Stimulated activated CD4-positive, alpha-beta T cell treated with anti-CD3 and anti-CD28 coated beads, TNF-alpha, amount 100 ng/mL, for 48 hours (primary cell): ENCODE data around the gene QPRT.
"Not testable (repeated sequence)": the region's sequence is repeated elsewhere in the genome, so short reads cannot be mapped to it uniquely, and the experiment has no call there.

ENCODE experiments used
- DNase-seq, 3 donors: peaks; one replicate each; pipeline ENCODE4 v3.0.0-alpha.2; 2020; ENCODE audit warnings: low read depth in 3 of 3

The QPRT gene

GRCh38 chr16:29678691-29679267 lies at the start of gene QPRT:
Gene QPRT (plus strand): TSS chr16:29679180. CDS start chr16:29679198, 18 bp downstream.
- no peak for DNase-seq

- DNase-seq = not testable (repeated sequence)
Measured at GRCh38 chr16:29629318-29629717, 49.7 kb upstream of the QPRT start.

GRCh38 chr16:29631658-29632057 lies 47.3 kb upstream of the QPRT start:
- not testable (repeated sequence) for DNase-seq

DNA sequence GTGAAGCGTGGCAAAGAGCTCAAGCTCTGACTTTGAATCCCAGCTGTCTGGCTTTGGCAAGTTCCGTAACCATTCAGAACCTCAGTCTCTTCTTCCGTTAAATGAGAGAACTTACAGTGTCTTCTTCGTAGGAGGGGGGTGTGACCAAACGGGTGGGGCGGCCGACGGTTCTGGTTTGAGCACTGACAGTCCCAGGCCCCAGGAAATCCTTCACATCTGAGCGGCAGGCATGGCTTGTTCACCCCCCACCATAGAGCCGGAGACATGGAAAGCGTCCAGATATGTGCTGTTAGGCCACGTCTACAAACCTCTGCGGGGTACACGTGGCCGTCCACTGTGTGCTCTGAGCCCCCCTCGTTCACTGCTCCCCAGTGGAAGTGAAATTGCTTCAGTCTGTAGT lies 43.1 kb upstream of the QPRT start:
- not testable (repeated sequence) for DNase-seq

- DNase-seq = not testable (repeated sequence)
Measured at GRCh38 chr16:29636368-29636767, 42.6 kb upstream of the QPRT start.

- not testable (repeated sequence) for DNase-seq
Measured at GRCh38 chr16:29638751-29639150, 40.2 kb upstream of the QPRT start.

- DNase-seq = no peak
Measured at GRCh38 chr16:29641561-29641960, 37.4 kb upstream of the QPRT start.

- DNase-seq = no peak
Measured at GRCh38 chr16:29643596-29643995, 35.4 kb upstream of the QPRT start.

DNA sequence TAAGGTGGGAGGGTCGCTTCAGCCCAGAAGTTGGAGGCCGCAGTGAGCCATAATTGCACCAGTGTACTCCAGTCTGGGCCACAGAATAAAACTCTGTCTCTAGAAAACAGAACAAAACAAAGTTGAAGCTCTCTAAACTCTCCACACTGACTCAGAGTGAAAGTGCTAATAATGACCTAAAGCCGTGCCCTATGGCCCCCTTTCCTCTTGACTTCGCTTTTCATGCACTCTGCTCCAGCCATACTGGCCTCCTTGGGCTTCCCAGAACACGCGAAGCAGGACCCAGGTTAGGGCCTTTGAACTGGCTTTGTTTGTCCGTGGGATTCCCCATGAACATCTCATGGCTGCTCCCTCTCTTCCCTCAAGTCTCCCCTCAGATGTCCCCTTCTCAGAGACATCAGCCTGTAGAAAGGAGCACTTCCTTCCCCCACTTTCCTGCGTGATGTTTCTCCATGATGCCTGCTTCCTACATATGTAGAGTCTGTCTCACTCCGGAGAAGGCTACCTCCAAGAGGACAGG lies 34.6 kb upstream of the QPRT start:
- no peak for DNase-seq

DNA sequence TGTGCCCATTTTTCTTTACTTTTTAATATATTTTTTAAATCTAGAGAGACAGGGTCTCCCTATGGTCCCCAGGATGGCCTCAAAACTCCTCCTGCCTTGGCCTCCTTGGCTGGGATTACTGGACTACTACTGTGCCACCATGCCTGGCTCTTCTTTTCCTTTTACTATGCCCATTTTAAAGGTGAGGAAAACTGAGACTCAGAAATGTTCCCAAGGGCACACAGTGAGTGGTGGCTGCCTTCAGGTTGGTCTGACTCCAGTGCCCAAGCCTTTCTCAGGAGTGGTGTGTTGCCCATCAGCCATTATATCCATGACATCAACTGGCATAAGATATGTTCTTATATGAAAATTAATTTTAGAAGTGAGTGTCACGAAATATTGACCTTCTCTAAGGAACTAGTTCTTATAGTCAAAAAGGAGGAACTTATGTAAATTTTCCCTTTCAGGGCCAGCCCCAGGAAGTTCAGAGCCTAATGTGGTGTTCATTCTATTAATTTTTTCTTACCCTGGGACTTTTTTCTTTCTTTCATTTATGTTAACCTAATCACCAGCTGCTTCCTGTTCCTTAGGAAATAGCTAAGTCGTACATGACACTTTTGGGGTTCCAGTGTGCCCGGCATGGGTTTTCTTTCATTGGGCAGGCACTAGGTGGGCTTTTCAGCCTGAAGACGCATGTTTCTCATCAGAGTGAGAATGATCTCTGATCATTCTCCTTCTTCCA lies 33.8 kb upstream of the QPRT start:
- DNase-seq = no peak

GRCh38 chr16:29645694-29646187 lies 33.2 kb upstream of the QPRT start:
- no peak for DNase-seq

DNA sequence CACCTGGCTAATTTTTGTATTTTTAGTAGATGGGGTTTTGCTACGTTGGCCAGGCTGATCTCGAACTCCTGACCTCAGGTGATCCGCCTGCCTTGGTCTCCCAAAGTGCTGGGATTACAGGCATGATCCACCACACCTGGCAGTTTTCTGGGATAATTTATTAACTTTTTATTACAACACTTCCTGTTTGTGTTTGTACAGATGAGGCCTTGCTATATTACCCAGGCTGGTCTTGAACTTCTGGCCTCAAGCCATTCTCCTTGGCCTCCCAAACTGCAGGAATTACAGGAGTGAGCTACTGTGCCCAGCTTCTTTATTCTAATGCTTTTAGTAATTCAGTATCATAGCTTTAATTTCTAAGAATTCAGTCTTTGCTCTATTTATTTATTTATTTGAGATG lies 32.0 kb upstream of the QPRT start:
- no peak for DNase-seq

GRCh38 chr16:29649588-29650494 lies 29.1 kb upstream of the QPRT start:
- no peak for DNase-seq

DNA sequence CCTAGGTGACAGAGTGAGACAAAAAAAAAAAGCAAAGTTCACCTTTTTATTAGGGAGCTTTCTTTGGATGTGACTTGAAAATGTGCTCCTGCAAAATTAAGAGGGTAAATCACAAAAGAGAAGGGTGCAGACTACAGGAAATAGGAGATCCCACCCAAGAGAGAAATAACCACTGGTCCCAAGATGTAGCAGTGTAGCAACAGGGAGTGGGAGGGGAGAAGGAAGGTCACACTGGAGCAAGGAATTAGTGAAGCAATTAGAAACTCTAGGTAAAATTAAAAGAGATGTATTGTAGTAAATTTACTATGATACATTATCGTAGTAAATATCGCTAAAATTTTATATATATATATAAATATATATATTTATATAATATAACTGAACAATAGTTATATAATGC lies 28.2 kb upstream of the QPRT start:
- no peak for DNase-seq

DNA sequence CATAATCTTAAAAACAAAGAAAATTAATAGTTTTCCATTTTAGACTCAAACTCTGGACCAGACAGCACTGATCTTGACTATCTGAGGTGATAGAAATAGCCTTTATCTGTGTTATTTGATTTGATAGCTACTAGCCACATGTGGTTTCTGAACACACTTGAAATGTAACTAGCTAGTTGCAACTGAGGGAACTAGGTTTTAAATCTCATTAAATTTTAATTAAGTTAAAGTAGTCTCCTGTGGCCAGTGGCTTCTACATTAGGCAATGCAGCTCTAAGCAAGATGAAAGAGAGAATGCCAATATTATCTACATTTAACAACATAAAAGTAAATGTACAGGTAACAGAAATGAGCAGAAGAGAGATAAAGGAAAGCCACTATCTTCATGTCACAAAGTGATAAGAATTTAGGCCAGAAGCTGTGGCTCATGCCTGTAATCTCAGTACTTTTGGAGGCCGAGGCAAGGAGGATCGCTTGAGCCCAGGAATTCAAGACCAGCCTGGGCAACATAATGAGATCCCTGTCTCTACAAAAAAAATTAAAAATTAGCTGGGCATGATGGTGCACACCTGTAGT lies 27.1 kb upstream of the QPRT start:
- no peak for DNase-seq

DNA sequence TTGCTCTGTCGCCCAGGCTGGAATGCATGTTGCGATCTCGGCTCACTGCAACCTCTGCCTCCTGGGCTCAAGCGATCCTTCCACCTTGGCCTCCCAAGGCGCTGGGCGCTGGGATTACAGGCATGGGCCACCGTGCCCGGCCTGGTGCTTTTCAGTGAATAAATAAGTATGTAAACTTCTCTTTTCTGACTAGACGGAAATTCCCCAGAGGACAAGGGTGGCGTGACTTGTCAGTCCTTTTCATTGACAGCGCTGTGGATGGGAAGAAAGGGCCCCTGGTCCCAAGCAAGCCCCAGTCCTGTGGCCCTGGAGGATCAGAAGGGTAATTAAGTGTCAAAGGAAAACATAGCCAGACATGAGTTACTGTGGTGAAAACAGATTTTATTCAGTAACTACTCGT lies 25.5 kb upstream of the QPRT start:
- DNase-seq = no peak

GRCh38 chr16:29653890-29654289 lies 25.1 kb upstream of the QPRT start:
- DNase-seq = not testable (repeated sequence)

GRCh38 chr16:29656688-29657523 lies 22.1 kb upstream of the QPRT start:
- no peak for DNase-seq

DNA sequence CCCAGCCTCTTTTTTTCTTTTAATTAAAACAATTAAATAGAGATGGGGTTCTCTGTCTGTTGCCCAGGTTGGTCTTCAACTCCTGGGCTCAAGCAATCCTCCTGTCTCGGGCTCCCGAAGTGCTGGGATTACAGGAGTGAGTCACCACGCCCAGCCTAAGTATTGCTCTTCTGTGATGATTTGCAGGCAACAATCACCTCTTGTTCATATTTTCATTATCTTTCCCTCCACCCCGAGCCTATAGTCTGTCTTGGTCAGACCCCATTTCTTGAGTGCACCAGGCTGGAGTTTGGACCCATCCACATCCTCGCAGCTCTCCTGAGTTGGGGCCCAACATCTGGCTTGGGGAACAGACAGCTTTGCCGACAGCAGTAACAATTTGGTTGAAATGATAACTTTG lies 20.3 kb upstream of the QPRT start:
- DNase-seq = no peak

GRCh38 chr16:29662000-29662728 lies 16.8 kb upstream of the QPRT start:
- DNase-seq = no peak
